K562 (cell line): ENCODE data around the gene SAE1. TPM values are rescaled to one million over a fixed set of nuclear protein-coding genes. Genes with fewer than 3 reads are reported as not detected.

Experiments
- ARID1B ChIP-seq: fragments of 450-650 bp; IDR thresholded peaks from 2 replicates; pipeline ENCODE4 v1.6.1; 2016; ENCODE audit warnings: antibody characterized with exemption, mild to moderate bottlenecking, inconsistent platforms
- CBFA2T3 ChIP-seq: fragments of 450-650 bp; IDR thresholded peaks from 2 replicates; pipeline ENCODE4 v1.6.1; 2017
- GABPB2 ChIP-seq: fragments of 250-450 bp; sonication (Bioruptor Pico); conservative IDR thresholded peaks from 2 replicates; pipeline ENCODE4 v1.5.1; 2021; ENCODE audit warnings: mild to moderate bottlenecking
- L3MBTL2 ChIP-seq: fragments of 450-650 bp; IDR thresholded peaks from 2 replicates; pipeline ENCODE4 v1.6.1; 2016; ENCODE audit warnings: mild to moderate bottlenecking, moderate library complexity
- NR2C1 ChIP-seq, 2 experiments: fragments of 450-650 bp; IDR thresholded peaks; 2 replicates each; pipeline ENCODE4 v1.6.1; 2017; ENCODE audit warnings: mild to moderate bottlenecking in 2 of 2, antibody characterized with exemption in 1 of 2, inconsistent platforms in 1 of 2, missing compliant biosample characterization in 1 of 2, missing genetic modification characterization in 1 of 2
- PHB ChIP-seq: fragments of 250-450 bp; sonication (Bioruptor Pico); IDR thresholded peaks from 2 replicates; pipeline ENCODE4 v1.5.0; 2021
- SREBF1 ChIP-seq: fragments of 150-350 bp; IDR thresholded peaks from 2 replicates; pipeline ENCODE4 v1.6.1; 2014; ENCODE audit warnings: antibody characterized with exemption, low read depth, low read length, borderline replicate concordance
- SRSF3 ChIP-seq: fragments of 200-400 bp; formaldehyde crosslinking; IDR thresholded peaks from 2 replicates; pipeline ENCODE4 v1.6.1; 2016; ENCODE audit warnings: mild to moderate bottlenecking, low read length, moderate library complexity; ENCODE audit not compliant: insufficient read depth
- TAL1 ChIP-seq: fragments of 450-650 bp; IDR thresholded peaks from 2 replicates; pipeline ENCODE4 v1.6.1; 2016; ENCODE audit warnings: mild to moderate bottlenecking
- TCF3 ChIP-seq: sonication (generic); formaldehyde crosslinking; IDR thresholded peaks from 2 replicates; pipeline ENCODE4 v1.4.0; 2020; ENCODE audit warnings: mild to moderate bottlenecking, missing genetic modification reagents
- TEAD4 ChIP-seq, 2 experiments: sonication (generic) in 1 of 2; formaldehyde crosslinking in 1 of 2; IDR thresholded peaks; 2 replicates each; pipeline versions ENCODE4 v1.6.1 to v1.8.0; 2012 to 2022; ENCODE audit warnings: borderline replicate concordance in 1 of 2, inconsistent platforms in 1 of 2, low read length in 1 of 2, mild to moderate bottlenecking in 1 of 2, missing genetic modification reagents in 1 of 2
- ZNF551 ChIP-seq: fragments of 250-450 bp; sonication (Bioruptor Pico); IDR thresholded peaks from 2 replicates; pipeline ENCODE4 v1.5.0; 2021; ENCODE audit warnings: mild to moderate bottlenecking, moderate library complexity
- ZNF584 ChIP-seq: fragments of 200-800 bp; sonication (Bioruptor generic); IDR thresholded peaks from 2 replicates; pipeline ENCODE4 v1.6.1; 2016; ENCODE audit warnings: low read depth, mild to moderate bottlenecking, missing genetic modification characterization, missing compliant biosample characterization
- ZNF696 ChIP-seq: fragments of 250-450 bp; sonication (Bioruptor Pico); conservative IDR thresholded peaks from 2 replicates; pipeline ENCODE4 v1.4.0; 2020; ENCODE audit warnings: mild to moderate bottlenecking, moderate library complexity
- ZNF778 ChIP-seq: fragments of 450-650 bp; formaldehyde crosslinking; IDR thresholded peaks from 2 replicates; pipeline ENCODE4 v1.4.0; 2020; ENCODE audit warnings: mild to moderate bottlenecking, moderate library complexity
- polyA plus RNA-seq, 8 experiments: library from polyadenylated mRNA; depleted of rRNA in 4 of 8; stranded (reverse) in 5 of 8; unstranded in 3 of 8; fragments of >200 nt; fragmentation: Nextera tagmentation in 2 of 8; fragmentation: Illumina TruSeq in 1 of 8; extraction: Ambion mirVana in 2 of 8; extraction: Trizol in 1 of 8; gene quantifications; 2 replicates each; pipeline versions ENCODE4 v1.2.1 to v1.2.3, GENCODE V29; 2011 to 2014; ENCODE audit warnings: inconsistent platforms in 1 of 8, missing spikeins in 1 of 8
- total RNA-seq, 7 experiments: library from RNA; depleted of rRNA in 6 of 7; stranded (reverse); fragments of >200 nt in 6 of 7; fragmentation: Illumina TruSeq in 2 of 7; extraction: Trizol in 2 of 7; gene quantifications; 2 replicates each; pipeline versions ENCODE4 v1.2.1 to v1.2.3, GENCODE V29; 2011 to 2021; ENCODE audit warnings: low replicate concordance in 1 of 7
- TF ChIP-seq, protein P1 (sequence below): fragments of 450-650 bp; IDR thresholded peaks from 2 replicates; pipeline ENCODE4 v1.6.1; 2017; ENCODE audit warnings: antibody characterized with exemption, mild to moderate bottlenecking
- TF ChIP-seq, protein P2 (sequence below): fragments of 450-650 bp; formaldehyde crosslinking; IDR thresholded peaks from 2 replicates; pipeline ENCODE4 v1.4.0; 2020; ENCODE audit warnings: mild to moderate bottlenecking, moderate library complexity
- TF ChIP-seq, protein P3 (sequence below): fragments of 200-800 bp; sonication (Bioruptor generic); IDR thresholded peaks from 2 replicates; pipeline ENCODE4 v1.6.1; 2017; ENCODE audit warnings: missing genetic modification characterization, missing compliant biosample characterization
- TF ChIP-seq, protein P4 (sequence below): fragments of 450-650 bp; formaldehyde crosslinking; IDR thresholded peaks from 2 replicates; pipeline ENCODE4 v1.4.0; 2022; ENCODE audit warnings: mild to moderate bottlenecking, moderate library complexity

Gene SAE1
- total and polyA plus RNA-seq, 9 of the 15 experiments (the other 6 are each of a cell fraction or from before 2014, with no cell fraction given): 82.8 to 299 (median 217) TPM

DNA sequence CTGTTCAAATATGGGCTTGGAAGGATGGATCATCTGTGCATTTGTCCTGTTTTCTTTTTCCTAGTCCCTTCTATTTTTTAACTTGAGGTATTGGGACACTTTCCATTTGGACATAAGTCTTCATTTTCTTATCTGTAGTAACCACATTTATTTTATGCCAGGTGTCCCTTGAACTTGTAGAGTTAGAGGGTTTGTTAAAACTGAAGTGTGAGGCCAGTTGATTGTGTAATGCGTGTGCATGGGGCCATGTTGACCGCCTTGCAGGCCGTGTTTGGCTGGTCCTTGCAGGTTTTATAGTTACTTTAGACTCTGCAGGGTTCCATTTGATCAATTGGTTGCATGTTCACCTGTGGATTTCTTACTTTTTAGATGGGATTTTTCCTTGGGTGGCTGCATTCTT, 21.0 kb downstream of the SAE1 start (continued):
- TF ChIP-seq, protein P1, sequence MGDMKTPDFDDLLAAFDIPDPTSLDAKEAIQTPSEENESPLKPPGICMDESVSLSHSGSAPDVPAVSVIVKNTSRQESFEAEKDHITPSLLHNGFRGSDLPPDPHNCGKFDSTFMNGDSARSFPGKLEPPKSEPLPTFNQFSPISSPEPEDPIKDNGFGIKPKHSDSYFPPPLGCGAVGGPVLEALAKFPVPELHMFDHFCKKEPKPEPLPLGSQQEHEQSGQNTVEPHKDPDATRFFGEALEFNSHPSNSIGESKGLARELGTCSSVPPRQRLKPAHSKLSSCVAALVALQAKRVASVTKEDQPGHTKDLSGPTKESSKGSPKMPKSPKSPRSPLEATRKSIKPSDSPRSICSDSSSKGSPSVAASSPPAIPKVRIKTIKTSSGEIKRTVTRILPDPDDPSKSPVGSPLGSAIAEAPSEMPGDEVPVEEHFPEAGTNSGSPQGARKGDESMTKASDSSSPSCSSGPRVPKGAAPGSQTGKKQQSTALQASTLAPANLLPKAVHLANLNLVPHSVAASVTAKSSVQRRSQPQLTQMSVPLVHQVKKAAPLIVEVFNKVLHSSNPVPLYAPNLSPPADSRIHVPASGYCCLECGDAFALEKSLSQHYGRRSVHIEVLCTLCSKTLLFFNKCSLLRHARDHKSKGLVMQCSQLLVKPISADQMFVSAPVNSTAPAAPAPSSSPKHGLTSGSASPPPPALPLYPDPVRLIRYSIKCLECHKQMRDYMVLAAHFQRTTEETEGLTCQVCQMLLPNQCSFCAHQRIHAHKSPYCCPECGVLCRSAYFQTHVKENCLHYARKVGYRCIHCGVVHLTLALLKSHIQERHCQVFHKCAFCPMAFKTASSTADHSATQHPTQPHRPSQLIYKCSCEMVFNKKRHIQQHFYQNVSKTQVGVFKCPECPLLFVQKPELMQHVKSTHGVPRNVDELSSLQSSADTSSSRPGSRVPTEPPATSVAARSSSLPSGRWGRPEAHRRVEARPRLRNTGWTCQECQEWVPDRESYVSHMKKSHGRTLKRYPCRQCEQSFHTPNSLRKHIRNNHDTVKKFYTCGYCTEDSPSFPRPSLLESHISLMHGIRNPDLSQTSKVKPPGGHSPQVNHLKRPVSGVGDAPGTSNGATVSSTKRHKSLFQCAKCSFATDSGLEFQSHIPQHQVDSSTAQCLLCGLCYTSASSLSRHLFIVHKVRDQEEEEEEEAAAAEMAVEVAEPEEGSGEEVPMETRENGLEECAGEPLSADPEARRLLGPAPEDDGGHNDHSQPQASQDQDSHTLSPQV: 0 out of 2 replicates have a peak, but pooled peaks have one; percentile 23
- TF ChIP-seq SREBF1 (no peak), ZNF778 (CRISPR knock-in tag) (no peak), ZNF696 (no peak), CBFA2T3 (peak; percentile 39), ZNF551 (no peak), PHB (CRISPR knock-in tag) (no peak), L3MBTL2 (no peak), ZNF584 (no peak), SRSF3 (no peak), ARID1B (peak; percentile 57; the same call in 1 of the 2 replicates), NR2C1 (IDR thresholded peaks at IDR 0.05) (no peak), NR2C1 (tag; IDR thresholded peaks at IDR 0.05) (no peak), GABPB2 (CRISPR knock-in tag) (no peak), TEAD4 (IDR thresholded peaks at IDR 0.05; ENCODE audit: low read length) (peak; percentile 41; the same call in 1 of the 2 replicates), TEAD4 (CRISPR knock-in tag; IDR thresholded peaks at IDR 0.05; ENCODE audit: borderline replicate concordance) (no peak), TCF3 (CRISPR knock-in tag) (peak; percentile 75), TAL1 (peak; percentile 67)
- TF ChIP-seq, protein P2, sequence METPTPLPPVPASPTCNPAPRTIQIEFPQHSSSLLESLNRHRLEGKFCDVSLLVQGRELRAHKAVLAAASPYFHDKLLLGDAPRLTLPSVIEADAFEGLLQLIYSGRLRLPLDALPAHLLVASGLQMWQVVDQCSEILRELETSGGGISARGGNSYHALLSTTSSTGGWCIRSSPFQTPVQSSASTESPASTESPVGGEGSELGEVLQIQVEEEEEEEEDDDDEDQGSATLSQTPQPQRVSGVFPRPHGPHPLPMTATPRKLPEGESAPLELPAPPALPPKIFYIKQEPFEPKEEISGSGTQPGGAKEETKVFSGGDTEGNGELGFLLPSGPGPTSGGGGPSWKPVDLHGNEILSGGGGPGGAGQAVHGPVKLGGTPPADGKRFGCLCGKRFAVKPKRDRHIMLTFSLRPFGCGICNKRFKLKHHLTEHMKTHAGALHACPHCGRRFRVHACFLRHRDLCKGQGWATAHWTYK (CRISPR knock-in tag): no peak
- TF ChIP-seq, protein P3, sequence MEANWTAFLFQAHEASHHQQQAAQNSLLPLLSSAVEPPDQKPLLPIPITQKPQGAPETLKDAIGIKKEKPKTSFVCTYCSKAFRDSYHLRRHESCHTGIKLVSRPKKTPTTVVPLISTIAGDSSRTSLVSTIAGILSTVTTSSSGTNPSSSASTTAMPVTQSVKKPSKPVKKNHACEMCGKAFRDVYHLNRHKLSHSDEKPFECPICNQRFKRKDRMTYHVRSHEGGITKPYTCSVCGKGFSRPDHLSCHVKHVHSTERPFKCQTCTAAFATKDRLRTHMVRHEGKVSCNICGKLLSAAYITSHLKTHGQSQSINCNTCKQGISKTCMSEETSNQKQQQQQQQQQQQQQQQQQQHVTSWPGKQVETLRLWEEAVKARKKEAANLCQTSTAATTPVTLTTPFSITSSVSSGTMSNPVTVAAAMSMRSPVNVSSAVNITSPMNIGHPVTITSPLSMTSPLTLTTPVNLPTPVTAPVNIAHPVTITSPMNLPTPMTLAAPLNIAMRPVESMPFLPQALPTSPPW: no peak
- TF ChIP-seq, protein P4, sequence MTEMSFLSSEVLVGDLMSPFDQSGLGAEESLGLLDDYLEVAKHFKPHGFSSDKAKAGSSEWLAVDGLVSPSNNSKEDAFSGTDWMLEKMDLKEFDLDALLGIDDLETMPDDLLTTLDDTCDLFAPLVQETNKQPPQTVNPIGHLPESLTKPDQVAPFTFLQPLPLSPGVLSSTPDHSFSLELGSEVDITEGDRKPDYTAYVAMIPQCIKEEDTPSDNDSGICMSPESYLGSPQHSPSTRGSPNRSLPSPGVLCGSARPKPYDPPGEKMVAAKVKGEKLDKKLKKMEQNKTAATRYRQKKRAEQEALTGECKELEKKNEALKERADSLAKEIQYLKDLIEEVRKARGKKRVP (CRISPR knock-in tag): no peak
